ENCODE results near the gene ATP6V1G3.

The ATP6V1G3 gene

GRCh38 chr1:198574325-198574724 lies 33.8 kb upstream of the ATP6V1G3 start:
- no peak for DNase-seq (ENCODE audit: low spot score)
- TF ChIP-seq CTCF (IDR thresholded peaks at IDR 0.05; ENCODE audit: extremely low read depth, missing control alignments): no peak

GRCh38 chr1:198564716-198565115 lies 24.2 kb upstream of the ATP6V1G3 start:
- no peak for TF ChIP-seq CTCF (IDR thresholded peaks at IDR 0.05; ENCODE audit: extremely low read depth, missing control alignments)
- no peak for DNase-seq (ENCODE audit: low spot score)

DNA sequence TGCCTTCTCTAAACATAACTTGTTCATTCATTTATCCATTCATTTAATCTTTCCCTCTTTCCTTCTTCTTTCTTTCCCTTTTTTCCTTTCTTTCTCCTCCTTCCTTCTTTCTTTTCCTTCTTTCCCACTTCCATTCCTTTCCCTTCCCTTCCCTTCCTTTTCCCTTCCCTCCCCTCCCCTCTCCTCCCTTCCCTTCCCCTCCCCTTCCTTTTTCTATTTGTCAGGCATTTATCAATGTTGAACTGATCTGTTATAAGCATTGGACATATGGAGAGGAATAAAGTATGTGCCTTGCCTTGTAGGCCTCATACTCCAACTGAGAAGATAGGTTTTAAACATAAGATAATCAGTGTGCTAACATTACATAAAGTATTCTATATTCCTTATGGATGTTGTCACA lies 23.7 kb upstream of the ATP6V1G3 start:
- TF ChIP-seq CTCF (IDR thresholded peaks at IDR 0.05; ENCODE audit: extremely low read depth, missing control alignments): no peak
- no peak for DNase-seq (ENCODE audit: low spot score)

- DNase-seq (ENCODE audit: low spot score): no peak
- TF ChIP-seq CTCF (IDR thresholded peaks at IDR 0.05; ENCODE audit: extremely low read depth, missing control alignments): no peak
These were observed 23.1 kb upstream of the ATP6V1G3 start for GRCh38 chr1:198563583-198563982.

- no peak for DNase-seq (ENCODE audit: low spot score)
These were observed 19.7 kb upstream of the ATP6V1G3 start for GRCh38 chr1:198560161-198560560.

GRCh38 chr1:198559362-198559761 lies 18.9 kb upstream of the ATP6V1G3 start:
- no peak for TF ChIP-seq CTCF (IDR thresholded peaks at IDR 0.05; ENCODE audit: extremely low read depth, missing control alignments)
- no peak for DNase-seq (ENCODE audit: low spot score)

More at GRCh38 chr1:198560161-198560560, 19.7 kb upstream of the ATP6V1G3 start:
- no peak for TF ChIP-seq CTCF (IDR thresholded peaks at IDR 0.05; ENCODE audit: extremely low read depth, missing control alignments)

DNA sequence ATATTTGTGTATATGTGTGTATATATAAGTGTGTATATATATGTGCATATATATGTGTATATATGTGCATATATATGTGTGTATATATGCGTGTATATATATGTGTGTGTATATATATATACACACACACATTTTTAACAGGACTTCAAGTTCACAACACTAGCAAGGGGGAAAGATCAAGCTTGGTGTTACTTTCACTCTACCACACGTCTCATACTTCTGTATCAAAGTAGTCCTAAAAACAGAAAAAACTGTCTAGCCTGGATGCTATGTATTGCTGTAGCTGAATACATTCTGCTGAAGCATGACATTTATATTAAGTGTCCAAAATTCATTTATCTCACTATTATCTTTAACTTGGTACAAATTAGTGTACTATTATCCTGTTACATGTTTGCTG lies 17.9 kb upstream of the ATP6V1G3 start:
- no peak for DNase-seq (ENCODE audit: low spot score)

More for the DNA sequence above, 17.9 kb upstream of the ATP6V1G3 start:
- TF ChIP-seq CTCF (IDR thresholded peaks at IDR 0.05; ENCODE audit: extremely low read depth, missing control alignments): no peak

Data from GM20000 (cell line).